Panc1 (cell line): Measurements from ENCODE around the gene CDH13. TPM values are rescaled to one million over a fixed set of nuclear protein-coding genes. Genes with fewer than 3 reads are reported as not detected.

ENCODE experiments used
- ATAC-seq: fragments of 200-7000 bp; cut with Tn5 transposase; 2 replicates; pipeline ENCODE4 v1.9.1; 2020; ENCODE audit warnings: mild to moderate bottlenecking, moderate library complexity
- BruUV-seq: library from RNA; stranded (reverse); fragments of 400-500 nt; replicated peaks from 2 replicates; lab custom pipeline; 2021; lab: Mats Ljungman, UMichigan
- CTCF ChIA-PET: fragments of 300-600 bp; sonication (Branson Sonifier 250); formaldehyde crosslinking; loops from one replicate; lab custom pipeline; 2022; ENCODE audit warnings: antibody characterized with exemption; lab: Charles Lee
- POLR2A ChIA-PET: fragments of 300-600 bp; sonication (Branson Sonifier 250); formaldehyde crosslinking; loops from one replicate; lab custom pipeline; 2022; ENCODE audit warnings: antibody characterized with exemption; lab: Charles Lee
- DNase-seq: peaks from one replicate; pipeline ENCODE4 v3.0.0-alpha.2; 2010; ENCODE audit warnings: low read depth, low spot score
- H3K27ac ChIP-seq: 2 replicates; pipeline ENCODE4 v1.5.1; 2011; ENCODE audit warnings: mild to moderate bottlenecking, low read length, inconsistent platforms
- H3K27me3 ChIP-seq: fragments of 200-500 bp; sonication (Bioruptor generic); 2 replicates; pipeline ENCODE4 v1.6.0; 2014; ENCODE audit warnings: low read length, inconsistent platforms; ENCODE audit not compliant: control insufficient read depth, insufficient read depth
- H3K36me3 ChIP-seq: fragments of 200-500 bp; sonication (Bioruptor generic); 2 replicates; pipeline ENCODE4 v1.5.1; 2014; ENCODE audit warnings: inconsistent platforms, mild to moderate bottlenecking, low read length, moderate library complexity; ENCODE audit not compliant: control insufficient read depth, insufficient read depth
- H3K4me1 ChIP-seq: 2 replicates; pipeline ENCODE4 v1.5.1; 2011; ENCODE audit warnings: inconsistent platforms, mild to moderate bottlenecking, low read length, moderate library complexity; ENCODE audit not compliant: control insufficient read depth, insufficient read depth
- H3K4me3 ChIP-seq, 2 experiments: 2 replicates each; pipeline ENCODE4 v1.5.1; 2011 to 2012; ENCODE audit warnings: low read depth in 2 of 2, low read length in 2 of 2, mild to moderate bottlenecking in 2 of 2, inconsistent platforms in 1 of 2, moderate library complexity in 1 of 2
- H3K9me3 ChIP-seq: fragments of 200-500 bp; sonication (Bioruptor generic); 2 replicates; pipeline ENCODE4 v1.5.1; 2014; ENCODE audit warnings: low read depth, mild to moderate bottlenecking, inconsistent platforms, low read length, moderate library complexity; ENCODE audit not compliant: control insufficient read depth, insufficient read depth
- CTCF ChIP-seq: fragments of 450-650 bp; IDR thresholded peaks from 2 replicates; pipeline ENCODE4 v1.5.1; 2017; ENCODE audit warnings: mild to moderate bottlenecking
- POLR2AphosphoS5 ChIP-seq: IDR thresholded peaks from 2 replicates; pipeline ENCODE4 v1.6.1; 2012; ENCODE audit warnings: mild to moderate bottlenecking, low read depth, low read length, moderate library complexity
- REST ChIP-seq, 2 experiments: IDR thresholded peaks; 2 replicates each; pipeline ENCODE4 v1.6.1; 2011 to 2012; ENCODE audit warnings: low read depth in 2 of 2, control low read depth in 1 of 2, low read length in 1 of 2, mild to moderate bottlenecking in 1 of 2, moderate library complexity in 1 of 2; ENCODE audit not compliant: insufficient read depth in 1 of 2
- SIN3A ChIP-seq: IDR thresholded peaks from 2 replicates; pipeline ENCODE4 v1.6.1; 2012; ENCODE audit warnings: low read depth, mild to moderate bottlenecking, low read length, moderate library complexity, borderline replicate concordance; ENCODE audit not compliant: insufficient read depth
- TCF7L2 ChIP-seq: IDR thresholded peaks from 2 replicates; pipeline ENCODE4 v1.6.1; 2011; ENCODE audit warnings: mild to moderate bottlenecking, low read depth, low read length, inconsistent platforms
- in situ Hi-C: cut with HindIII; loops from 2 replicates; pipeline ENCODE4 v1.10.0; 2016; ENCODE audit warnings: low sequenced_read_pairs, low pct_unique_long_range_greater_than_20kb
- intact Hi-C: fragments of 100-400 bp; cut with micrococcal nuclease; formaldehyde crosslinking; loops from one replicate; pipeline ENCODE4 v1.10.0; 2022; ENCODE audit not compliant: unreplicated experiment
- total RNA-seq: library from RNA; stranded (reverse); gene quantifications from one replicate; pipeline ENCODE4 v1.2.1, GENCODE V29; 2021; ENCODE audit not compliant: unreplicated experiment

Gene CDH13
- total RNA-seq, 1 experiment from 2014 or later: not detected

GRCh38 chr16:82582975-82583374 is 43.8 kb upstream of the CDH13 start:
- H3K4me3 ChIP-seq: no peak overlapping the region
- in situ Hi-C loops (no loop called here), intact Hi-C loops (loop anchor here (10.0 kb wide), 1 partner anchor 318 kb away; no protein-coding TSS in a partner anchor)
- no peak overlapping the region for H3K27ac ChIP-seq
- DNase-seq (no peak), ATAC-seq (no peak)
- H3K9me3 ChIP-seq: no peaks in the 10 kb centered on the region
- ChIA-PET CTCF (no interaction called here), POLR2A (no interaction called here)
- no peaks in the 10 kb centered on the region for H3K36me3 ChIP-seq
- H3K27me3 ChIP-seq: no peaks in the 10 kb centered on the region
- no peaks in the 10 kb centered on the region for H3K4me1 ChIP-seq
- no peak for TF ChIP-seq TCF7L2
- BruUV-seq: no TSS peak

- in situ Hi-C loops: no loop called here
Observed at GRCh38 chr16:82583422-82583821, 43.3 kb upstream of the CDH13 start.

More at GRCh38 chr16:82583422-82583821, 43.3 kb upstream of the CDH13 start:
- Histone ChIP-seq H3K4me1 (no peaks in the 10 kb centered on the region), H3K27me3 (no peaks in the 10 kb centered on the region), H3K36me3 (no peaks in the 10 kb centered on the region), H3K27ac (no peak overlapping the region), H3K4me3 (no peak overlapping the region), H3K9me3 (no peaks in the 10 kb centered on the region)
- ATAC-seq: no peak
- CTCF ChIA-PET: no interaction called here
- no peak for DNase-seq
- no peak for TF ChIP-seq TCF7L2
- TF ChIP-seq REST (IDR thresholded peaks at IDR 0.05; ENCODE audit: insufficient read depth in 1 of 2, low read depth in 2 of 2, low read length in 1 of 2): no peak
- no peak for TF ChIP-seq CTCF
- TF ChIP-seq SIN3A: no peak
- no peak for TF ChIP-seq POLR2AphosphoS5
- BruUV-seq: no TSS peak
- intact Hi-C loops: loop anchor here (10.0 kb wide), 1 partner anchor 319 kb away; no protein-coding TSS in a partner anchor
- POLR2A ChIA-PET: no interaction called here
